ENCODE measurements around the gene C1QTNF12.

The C1QTNF12 gene

DNA sequence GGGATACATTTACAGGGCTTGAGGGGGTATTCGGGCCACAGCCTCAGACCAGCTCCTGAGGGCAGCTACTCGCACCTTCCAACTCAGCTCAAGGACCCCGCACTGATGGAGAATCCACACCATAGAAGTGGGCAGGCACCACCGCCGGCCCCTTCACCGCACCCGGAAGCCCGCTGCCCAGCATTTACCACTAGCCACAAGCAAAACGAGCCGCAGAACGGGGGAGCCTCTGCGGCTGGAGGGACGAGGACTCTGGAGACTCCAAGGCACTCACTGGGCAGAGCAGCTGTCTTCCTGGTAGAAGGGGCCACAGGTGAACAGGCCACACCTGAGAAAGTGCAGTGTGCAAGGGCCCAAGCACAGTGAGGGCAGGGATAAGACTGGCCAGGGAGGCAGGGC is 21.8 kb upstream of the C1QTNF12 start:
- TF ChIP-seq, protein P1, sequence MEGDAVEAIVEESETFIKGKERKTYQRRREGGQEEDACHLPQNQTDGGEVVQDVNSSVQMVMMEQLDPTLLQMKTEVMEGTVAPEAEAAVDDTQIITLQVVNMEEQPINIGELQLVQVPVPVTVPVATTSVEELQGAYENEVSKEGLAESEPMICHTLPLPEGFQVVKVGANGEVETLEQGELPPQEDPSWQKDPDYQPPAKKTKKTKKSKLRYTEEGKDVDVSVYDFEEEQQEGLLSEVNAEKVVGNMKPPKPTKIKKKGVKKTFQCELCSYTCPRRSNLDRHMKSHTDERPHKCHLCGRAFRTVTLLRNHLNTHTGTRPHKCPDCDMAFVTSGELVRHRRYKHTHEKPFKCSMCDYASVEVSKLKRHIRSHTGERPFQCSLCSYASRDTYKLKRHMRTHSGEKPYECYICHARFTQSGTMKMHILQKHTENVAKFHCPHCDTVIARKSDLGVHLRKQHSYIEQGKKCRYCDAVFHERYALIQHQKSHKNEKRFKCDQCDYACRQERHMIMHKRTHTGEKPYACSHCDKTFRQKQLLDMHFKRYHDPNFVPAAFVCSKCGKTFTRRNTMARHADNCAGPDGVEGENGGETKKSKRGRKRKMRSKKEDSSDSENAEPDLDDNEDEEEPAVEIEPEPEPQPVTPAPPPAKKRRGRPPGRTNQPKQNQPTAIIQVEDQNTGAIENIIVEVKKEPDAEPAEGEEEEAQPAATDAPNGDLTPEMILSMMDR (IDR thresholded peaks at IDR 0.05; ENCODE audit: low read depth, low read length): no peak
- in situ Hi-C loops (cut with HindIII; ENCODE audit: low sequenced_read_pairs): no loop called here
- no peak for DNase-seq (ENCODE audit: low read depth, low spot score)
- no peak overlapping the region for H3K4me3 ChIP-seq (ENCODE audit: low read depth, low read length)

DNA sequence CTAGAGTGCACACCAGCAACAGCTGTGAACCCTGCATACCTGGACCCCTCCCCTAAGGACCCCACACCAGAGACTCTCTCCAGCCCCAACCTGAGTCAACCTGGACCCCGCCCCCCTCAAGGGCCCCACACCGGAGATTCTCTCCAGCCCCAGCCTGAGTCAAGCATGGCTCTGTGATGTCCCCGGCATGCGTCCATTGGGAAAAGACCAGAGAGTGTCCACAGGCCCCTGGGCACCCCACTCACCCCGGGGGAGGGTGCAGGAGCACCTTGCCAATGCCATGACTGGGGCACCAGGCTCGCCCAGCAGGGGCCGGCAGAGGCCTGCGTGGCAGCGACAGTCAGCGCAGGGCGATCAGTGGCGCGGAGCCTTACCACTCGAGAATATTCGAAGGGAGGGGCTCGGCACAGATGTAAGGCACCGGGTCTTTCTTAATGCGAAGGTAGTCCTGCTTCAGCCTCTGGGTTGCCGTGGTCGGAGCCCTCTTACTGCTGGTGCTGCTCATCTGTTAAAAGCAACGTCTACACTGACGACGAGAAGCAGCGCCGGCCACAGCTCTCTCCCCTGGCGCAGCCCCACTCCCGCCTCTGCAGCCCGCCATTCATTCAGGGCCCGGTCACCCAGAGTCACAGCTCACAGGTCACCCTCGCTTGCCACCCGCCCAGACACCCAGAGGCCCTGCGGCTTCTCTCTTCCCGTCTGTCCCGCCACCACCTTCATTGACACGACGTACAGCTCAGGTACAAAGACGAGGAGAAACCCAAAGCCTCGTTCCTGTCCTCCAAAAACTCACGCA is 21.2 kb upstream of the C1QTNF12 start:
- TF ChIP-seq, protein P1 (IDR thresholded peaks at IDR 0.05; ENCODE audit: low read depth, low read length): no peak
- in situ Hi-C loops (cut with HindIII; ENCODE audit: low sequenced_read_pairs): no loop called here
- no peak for DNase-seq (ENCODE audit: low read depth, low spot score)
- H3K4me3 ChIP-seq (ENCODE audit: low read depth, low read length): no peak overlapping the region

DNA sequence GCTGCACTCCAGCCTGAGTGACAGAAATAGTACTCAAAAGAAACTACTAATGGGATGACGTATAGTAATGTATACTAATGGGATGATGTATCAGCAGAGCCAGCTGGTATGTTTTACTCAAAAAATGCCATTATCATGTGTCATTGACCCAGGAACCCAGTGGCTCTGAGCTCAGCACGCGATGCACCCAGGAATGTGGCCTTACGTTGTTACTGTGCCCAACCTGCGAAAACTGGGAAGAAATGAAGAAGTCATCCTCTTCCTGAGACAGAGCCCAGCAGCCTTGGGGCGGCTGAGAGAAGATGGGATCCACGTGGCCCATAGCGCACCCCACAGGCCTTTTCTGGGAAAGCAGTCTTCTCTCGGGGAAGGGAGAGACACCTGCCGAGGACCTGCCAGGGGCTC is 18.3 kb upstream of the C1QTNF12 start:
- in situ Hi-C loops (cut with HindIII; ENCODE audit: low sequenced_read_pairs): no loop called here
- peak; percentile 95 for DNase-seq (ENCODE audit: low read depth, low spot score)

DNA sequence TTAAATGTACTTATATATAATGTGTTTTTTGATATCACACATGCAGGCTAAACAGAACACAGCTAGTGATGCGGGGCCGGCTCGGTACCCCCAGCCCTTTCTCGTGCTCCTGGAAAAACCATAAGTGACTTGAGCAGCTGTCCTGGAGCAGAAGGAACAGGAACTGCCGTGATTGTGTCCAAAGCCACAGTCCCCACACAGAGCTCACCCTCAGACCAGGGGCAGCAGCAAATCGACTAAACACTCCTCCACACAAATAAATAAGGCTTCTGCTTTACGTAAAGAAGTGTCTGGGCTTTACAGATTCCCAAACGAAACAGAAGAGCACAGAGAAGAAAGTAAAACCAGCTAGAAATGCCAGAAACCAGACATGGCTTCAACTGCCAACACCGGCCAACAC is 17.5 kb upstream of the C1QTNF12 start:
- DNase-seq (ENCODE audit: low read depth, low spot score): no peak
- in situ Hi-C loops (cut with HindIII; ENCODE audit: low sequenced_read_pairs): no loop called here
- TF ChIP-seq, protein P1 (IDR thresholded peaks at IDR 0.05; ENCODE audit: low read depth, low read length): no peak
- no peak overlapping the region for H3K4me3 ChIP-seq (ENCODE audit: low read depth, low read length)

More for the DNA sequence above, 18.3 kb upstream of the C1QTNF12 start:
- H3K4me3 ChIP-seq (ENCODE audit: low read depth, low read length): no peak overlapping the region
- TF ChIP-seq, protein P1 (IDR thresholded peaks at IDR 0.05; ENCODE audit: low read depth, low read length): peak; percentile 60

DNA sequence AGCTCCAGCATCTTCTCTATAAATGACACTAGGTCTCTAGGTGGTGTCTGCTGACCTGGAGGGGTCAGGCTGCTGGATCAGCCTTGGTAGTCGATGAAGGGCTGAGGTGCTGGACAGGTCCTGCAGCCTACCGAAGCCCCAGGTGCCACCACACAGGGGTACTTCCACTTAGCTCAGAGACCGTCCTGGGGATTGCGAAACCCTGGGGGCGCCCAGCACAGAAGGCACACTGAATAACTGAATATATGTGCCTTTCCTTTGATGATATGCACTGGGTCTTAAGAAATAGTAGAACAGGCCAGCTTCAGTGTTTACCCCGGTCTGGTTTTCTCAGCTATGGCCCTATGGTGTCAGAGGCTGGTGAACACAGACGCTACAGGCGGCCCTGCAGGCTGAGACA is 16.2 kb upstream of the C1QTNF12 start:
- DNase-seq (ENCODE audit: low read depth, low spot score): no peak
- H3K4me3 ChIP-seq (ENCODE audit: low read depth, low read length): no peak overlapping the region
- TF ChIP-seq, protein P1 (IDR thresholded peaks at IDR 0.05; ENCODE audit: low read depth, low read length): no peak
- in situ Hi-C loops (cut with HindIII; ENCODE audit: low sequenced_read_pairs): no loop called here

DNA sequence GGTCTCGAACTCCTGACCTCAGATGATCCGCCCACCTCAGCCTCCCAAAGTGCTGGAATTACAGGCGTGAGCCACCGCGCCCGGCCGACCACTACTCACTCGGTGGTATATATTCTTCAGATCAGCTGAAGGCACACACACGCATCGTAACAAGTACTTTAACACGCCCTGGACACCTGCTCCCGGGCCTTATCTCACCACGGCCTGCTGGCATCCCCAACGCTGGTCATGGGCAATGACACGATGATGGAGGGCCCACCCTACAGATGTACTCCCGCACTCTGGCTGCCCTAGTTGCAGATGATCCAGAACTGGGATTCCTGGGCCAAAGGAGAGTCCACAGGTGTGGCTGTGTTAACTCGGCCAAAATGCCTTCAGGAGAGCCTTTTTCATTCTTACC is 15.5 kb upstream of the C1QTNF12 start:
- H3K4me3 ChIP-seq (ENCODE audit: low read depth, low read length): no peak overlapping the region
- in situ Hi-C loops (cut with HindIII; ENCODE audit: low sequenced_read_pairs): no loop called here
- TF ChIP-seq, protein P1 (IDR thresholded peaks at IDR 0.05; ENCODE audit: low read depth, low read length): no peak

More for the DNA sequence above, 15.5 kb upstream of the C1QTNF12 start:
- DNase-seq (ENCODE audit: low read depth, low spot score): no peak

Measured in astrocyte of the spinal cord (primary cell).